SU-DHL-6 (cell line): ENCODE measurements around the gene CTPS2.

Experiments used
- CTCF ChIP-seq: fragments of 200-600 bp; sonication (generic); IDR thresholded peaks from one replicate; pipeline ENCODE4 v1.5.1; 2017; ENCODE audit warnings: antibody characterized with exemption, mild to moderate bottlenecking, low read length, moderate library complexity; ENCODE audit not compliant: insufficient read depth, poor library complexity, severe bottlenecking
- EZH2phosphoT487 ChIP-seq: fragments of 200-600 bp; sonication (generic), shearing (Covaris generic); conservative IDR thresholded peaks from 2 replicates; pipeline ENCODE4 v1.6.1; 2018; ENCODE audit warnings: mild to moderate bottlenecking, antibody characterized with exemption, low read length, moderate library complexity, mixed read lengths

GRCh38 chrX:16737024-16737423 is 24.6 kb upstream of the CTPS2 start:
- TF ChIP-seq CTCF (no peak), EZH2phosphoT487 (no peak)
